ENCODE results near the gene TMEM14C. TPM values are rescaled to one million over a fixed set of nuclear protein-coding genes. Genes with fewer than 3 reads are reported as not detected.

TMEM14C gene
- total and polyA plus RNA-seq, 12 donors: 105 to 133 (median 115) TPM

DNA sequence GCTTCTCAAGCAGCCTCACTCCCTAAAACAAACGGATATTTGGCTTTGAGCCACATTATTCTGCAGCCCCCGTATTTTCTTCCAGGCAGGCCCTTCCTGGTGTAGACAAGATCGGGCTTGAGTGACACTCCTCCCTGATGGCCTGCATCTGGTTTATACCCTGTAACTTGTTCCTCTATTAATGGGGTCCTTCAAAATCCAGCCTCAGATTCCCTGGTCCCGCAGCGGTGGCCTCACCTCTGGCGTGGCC, 375 bp upstream of the TMEM14C start:
- 3 to 4% methylated on average over 6 of the region's 6 CpGs for WGBS, 2 donors
- Histone ChIP-seq H3K36me3 (peaks cover 0 to 31% (median 10%) of the 10 kb centered on the region in 9 donors), H3K9me3 (peaks cover 0 to 17% (median 0%) of the 10 kb centered on the region in 11 donors), H3K4me1 (peaks cover 18 to 56% (median 34%) of the 10 kb centered on the region in 9 donors), H3K27ac (peak overlapping the region in 9 of 10 donors; percentile 79 to 96 (median 92)), H3K27me3 (no peaks in the 10 kb centered on the region), H3K4me3 (peak overlapping the region in 9 of 10 donors; percentile 72 to 96 (median 79))
- no peak for ATAC-seq
- no peak for DNase-seq
- intact Hi-C loops (cut with DNase I): loop anchor here in 6 of 10 donors (1.0 to 2.0 kb wide), 4 partner anchors 24 to 28 kb away; partner anchors contain the start of genes TMEM14B (in 5 of the 6), C6orf52 (in 3 of the 6) and PAK1IP1 (in 3 of the 6)
- TF ChIP-seq, protein P1, sequence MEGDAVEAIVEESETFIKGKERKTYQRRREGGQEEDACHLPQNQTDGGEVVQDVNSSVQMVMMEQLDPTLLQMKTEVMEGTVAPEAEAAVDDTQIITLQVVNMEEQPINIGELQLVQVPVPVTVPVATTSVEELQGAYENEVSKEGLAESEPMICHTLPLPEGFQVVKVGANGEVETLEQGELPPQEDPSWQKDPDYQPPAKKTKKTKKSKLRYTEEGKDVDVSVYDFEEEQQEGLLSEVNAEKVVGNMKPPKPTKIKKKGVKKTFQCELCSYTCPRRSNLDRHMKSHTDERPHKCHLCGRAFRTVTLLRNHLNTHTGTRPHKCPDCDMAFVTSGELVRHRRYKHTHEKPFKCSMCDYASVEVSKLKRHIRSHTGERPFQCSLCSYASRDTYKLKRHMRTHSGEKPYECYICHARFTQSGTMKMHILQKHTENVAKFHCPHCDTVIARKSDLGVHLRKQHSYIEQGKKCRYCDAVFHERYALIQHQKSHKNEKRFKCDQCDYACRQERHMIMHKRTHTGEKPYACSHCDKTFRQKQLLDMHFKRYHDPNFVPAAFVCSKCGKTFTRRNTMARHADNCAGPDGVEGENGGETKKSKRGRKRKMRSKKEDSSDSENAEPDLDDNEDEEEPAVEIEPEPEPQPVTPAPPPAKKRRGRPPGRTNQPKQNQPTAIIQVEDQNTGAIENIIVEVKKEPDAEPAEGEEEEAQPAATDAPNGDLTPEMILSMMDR (IDR thresholded peaks at IDR 0.05): no peak

DNA sequence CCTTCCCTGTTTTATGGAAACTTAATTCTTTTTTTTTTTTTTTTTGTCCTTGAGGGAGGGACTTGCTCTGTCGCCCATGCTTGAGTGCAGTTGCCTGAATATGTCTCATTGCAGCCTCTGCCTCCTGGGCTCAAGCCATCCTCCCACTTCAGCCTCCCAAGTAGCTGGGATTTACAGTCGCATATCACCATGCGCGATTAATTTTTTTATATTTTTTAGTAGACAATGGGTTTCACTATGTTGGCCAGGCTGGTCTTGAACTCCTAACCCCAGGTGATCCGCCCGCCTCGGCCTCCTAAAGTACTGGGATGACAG, 654 bp downstream of the TMEM14C start:
- Histone ChIP-seq H3K27ac (peak overlapping the region; percentile 44 to 96 (median 90)), H3K9me3 (peaks cover 0 to 10% (median 0%) of the 10 kb centered on the region in 11 donors), H3K4me1 (peaks cover 18 to 56% (median 34%) of the 10 kb centered on the region in 9 donors), H3K27me3 (no peaks in the 10 kb centered on the region), H3K36me3 (peaks cover 0 to 41% (median 10%) of the 10 kb centered on the region in 9 donors), H3K4me3 (peak overlapping the region; percentile 26 to 96 (median 78))
- peak in 1 of 2 donors; percentile 10 for DNase-seq
- WGBS, 2 donors: 19 to 20% methylated on average over 7 of the region's 7 CpGs
- TF ChIP-seq, protein P1 (IDR thresholded peaks at IDR 0.05): no peak
- peak in 4 of 8 donors; percentile 0 to 5 (median 2) for ATAC-seq
- intact Hi-C loops (cut with DNase I): loop anchor here in 5 of 10 donors (1.0 to 2.0 kb wide), 4 partner anchors 23 to 29 kb away; partner anchors contain the start of genes TMEM14B (in 4 of the 5), C6orf52 (in 3 of the 5) and PAK1IP1 (in 3 of the 5)

DNA sequence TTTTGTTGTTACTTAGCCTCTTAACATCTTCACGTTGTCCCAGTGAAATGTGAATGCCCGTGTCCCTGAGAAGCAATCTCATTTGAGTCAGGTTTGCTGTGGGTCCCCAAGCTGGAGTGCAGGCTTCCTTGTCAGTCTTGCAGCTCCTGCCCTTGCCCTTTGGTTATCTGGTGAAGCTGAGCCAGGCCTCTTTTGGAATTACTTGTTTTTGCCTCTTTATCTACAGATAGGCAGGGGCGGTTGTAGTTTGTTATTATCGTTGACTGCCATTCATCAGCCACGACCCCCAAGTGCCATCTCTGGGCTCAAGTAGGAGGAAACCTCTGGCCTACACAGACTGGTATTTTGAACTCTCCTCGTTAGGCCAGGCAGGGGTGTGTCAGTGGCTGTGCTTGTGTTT, 2.2 kb downstream of the TMEM14C start:
- Histone ChIP-seq H3K36me3 (peaks cover 0 to 56% (median 24%) of the 10 kb centered on the region in 9 donors), H3K4me1 (peaks cover 18 to 60% (median 38%) of the 10 kb centered on the region in 9 donors), H3K9me3 (no peaks in the 10 kb centered on the region), H3K4me3 (no peak overlapping the region), H3K27me3 (no peaks in the 10 kb centered on the region), H3K27ac (peak overlapping the region in 2 of 10 donors; percentile 7 to 48)
- 34 to 41% methylated on average over 6 of the region's 6 CpGs for WGBS, 2 donors
- intact Hi-C loops (cut with DNase I): no loop called here
- TF ChIP-seq, protein P1 (IDR thresholded peaks at IDR 0.05): no peak
- ATAC-seq: no peak
- DNase-seq: no peak

DNA sequence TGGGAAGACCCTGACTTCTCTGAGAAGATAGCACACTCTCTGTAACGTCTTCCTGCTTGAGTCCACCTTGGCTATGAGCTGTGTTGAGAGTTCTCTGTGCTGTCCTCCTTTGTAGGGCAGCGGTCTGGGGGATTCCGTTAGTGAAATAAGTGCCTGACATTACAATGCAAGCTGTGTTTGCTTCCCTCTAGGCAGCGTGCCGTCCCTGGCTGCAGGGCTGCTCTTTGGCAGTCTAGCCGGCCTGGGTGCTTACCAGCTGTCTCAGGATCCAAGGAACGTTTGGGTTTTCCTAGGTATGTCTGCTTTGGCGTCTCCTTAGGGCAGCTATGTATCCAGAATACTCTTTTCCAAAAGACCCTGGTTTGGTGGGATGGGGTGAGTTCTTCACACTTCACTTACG, 2.8 kb downstream of the TMEM14C start:
- Histone ChIP-seq H3K27ac (no peak overlapping the region), H3K27me3 (no peaks in the 10 kb centered on the region), H3K4me1 (peaks cover 18 to 63% (median 44%) of the 10 kb centered on the region in 9 donors), H3K36me3 (peaks cover 0 to 63% (median 26%) of the 10 kb centered on the region in 9 donors), H3K4me3 (no peak overlapping the region), H3K9me3 (no peaks in the 10 kb centered on the region)
- 69 to 72% methylated on average over 9 of the region's 9 CpGs for WGBS, 2 donors
- no peak for DNase-seq
- ATAC-seq: no peak
- intact Hi-C loops (cut with DNase I): no loop called here
- TF ChIP-seq, protein P1 (IDR thresholded peaks at IDR 0.05): no peak
